Spleen (tissue), 11 donors: ENCODE measurements around the gene PLVAP. TPM values are rescaled to one million over a fixed set of nuclear protein-coding genes. Genes with fewer than 3 reads are reported as not detected.

Source experiments
- DNase-seq: peaks from one replicate; pipeline ENCODE4 v3.0.0-alpha.2; 2020
- H3K27ac ChIP-seq, 8 donors: fragments of 200-600 bp; sonication (generic) in 7 of 8; 1 replicate in 4 of 8; 2 replicates in 4 of 8; pipeline versions ENCODE4 v1.5.0 to v1.8.0; 2016 to 2021; ENCODE audit warnings: inconsistent platforms in 4 of 8, mild to moderate bottlenecking in 4 of 8, moderate library complexity in 1 of 8
- H3K27me3 ChIP-seq, 7 donors: fragments of 200-600 bp; sonication (generic) in 6 of 7; replicated peaks in 1 of 7; 1 replicate in 4 of 7; 2 replicates in 3 of 7; pipeline versions ENCODE4 v1.5.0 to v1.8.0; 2016 to 2021; ENCODE audit warnings: inconsistent platforms in 3 of 7, mild to moderate bottlenecking in 1 of 7
- H3K36me3 ChIP-seq, 6 donors: fragments of 200-600 bp; sonication (generic) in 5 of 6; 1 replicate in 4 of 6; 2 replicates in 2 of 6; pipeline versions ENCODE4 v1.5.0 to v1.8.0; 2016 to 2021; ENCODE audit warnings: inconsistent platforms in 2 of 6
- H3K4me1 ChIP-seq, 6 donors: fragments of 200-600 bp; sonication (generic) in 5 of 6; 1 replicate in 3 of 6; 2 replicates in 3 of 6; pipeline versions ENCODE4 v1.5.0 to v1.8.0; 2016 to 2021; ENCODE audit warnings: inconsistent platforms in 3 of 6
- H3K4me3 ChIP-seq, 8 donors: fragments of 200-600 bp; sonication (generic) in 7 of 8; 1 replicate in 4 of 8; 2 replicates in 4 of 8; pipeline versions ENCODE4 v1.5.0 to v1.8.0; 2016 to 2021; ENCODE audit warnings: inconsistent platforms in 4 of 8, mild to moderate bottlenecking in 4 of 8, moderate library complexity in 2 of 8
- H3K9me3 ChIP-seq, 8 donors: fragments of 200-600 bp; sonication (generic) in 7 of 8; 1 replicate in 4 of 8; 2 replicates in 4 of 8; pipeline versions ENCODE4 v1.5.0 to v1.8.0; 2016 to 2021; ENCODE audit warnings: inconsistent platforms in 4 of 8
- CTCF ChIP-seq, 11 experiments: fragments of 200-600 bp in 7 of 11; fragments of 450-650 bp in 4 of 11; sonication (generic) in 4 of 11; IDR thresholded peaks in 8 of 11; conservative IDR thresholded peaks in 3 of 11; 1 replicate in 7 of 11; 2 replicates in 4 of 11; pipeline versions ENCODE4 v1.4.0 to v1.8.0; 2016 to 2021; ENCODE audit warnings: antibody characterized with exemption in 11 of 11, inconsistent platforms in 4 of 11, mild to moderate bottlenecking in 1 of 11
- POLR2A ChIP-seq, 3 donors: fragments of 450-650 bp; IDR thresholded peaks; one replicate each; pipeline ENCODE4 v1.5.1; 2017; ENCODE audit warnings: antibody characterized with exemption in 3 of 3, mild to moderate bottlenecking in 1 of 3
- POLR2AphosphoS5 ChIP-seq, 3 donors: sonication (generic); formaldehyde crosslinking; IDR thresholded peaks; one replicate each; pipeline ENCODE4 v1.5.1; 2017; ENCODE audit warnings: antibody characterized with exemption in 3 of 3
- WGBS, 5 donors: extraction: QIAGEN DNeasy Blood & Tissue Kit in 3 of 5; methylation state at CpG; one replicate each; pipeline versions ENCODE4 v1.1.5 to v1.1.7; 2013 to 2018; 5-methylcytosine and 5-hydroxymethylcytosine counted together
- intact Hi-C: fragments of 100-400 bp; cut with DNase I; formaldehyde crosslinking; loops from one replicate; pipeline ENCODE4 v1.15.0; 2023; ENCODE audit warnings: low total_unique reads
- polyA plus RNA-seq, 3 donors: library from polyadenylated mRNA; stranded (reverse); fragments of 200-250 nt; gene quantifications; one replicate each; pipeline ENCODE4 v1.2.1, GENCODE V29; 2013
- total RNA-seq, 7 donors: library from RNA; depleted of rRNA in 3 of 7; stranded (reverse); fragments of >200 nt in 3 of 7; fragmentation: NEBNext Ultra II Directional in 4 of 7; extraction: Animal tissue kit (Norgen Biotek cat#: 25700) in 4 of 7; gene quantifications; one replicate each; pipeline versions ENCODE4 v1.1.0 to v1.2.1, GENCODE V29; 2016 to 2021
- donor health status: healthy with polysubstance abuse.
- donor health status: DM: no; HTN: no; CAD: no; lungs with moderate emphysema.
- donor health status: DM: no; HTN: no; CAD: no.
- donor health status: Bipolar disorder and iron deficiency.
- donor health status: healthy.
- donor health status: DM: no; HTN: no; CAD: no.
- donor health status: DM: yes; HTN: yes; CAD: no.

Gene PLVAP
- total and polyA plus RNA-seq, 10 donors: 26.6 to 555 (median 266) TPM

GRCh38 chr19:17333611-17334413 lies 43.3 kb downstream of the PLVAP start:
- Histone ChIP-seq H3K27me3 (peaks cover 0 to 31% (median 18%) of the 10 kb centered on the region in 7 donors), H3K4me3 (peak overlapping the region; percentile 51 to 83 (median 72)), H3K27ac (peak overlapping the region in 5 of 8 donors; percentile 63 to 81 (median 77)), H3K9me3 (no peaks in the 10 kb centered on the region), H3K36me3 (peaks cover 0 to 11% (median 0%) of the 10 kb centered on the region in 6 donors), H3K4me1 (peaks cover 28 to 74% (median 55%) of the 10 kb centered on the region in 6 donors)
- WGBS, 5 donors: 26 to 44% (median 38%) methylated on average over 17 to 52 of the region's 52 CpGs
- intact Hi-C loops: no loop called here
- DNase-seq: peak; percentile 85
- TF ChIP-seq CTCF (IDR thresholded peaks at IDR 0.05 in 8 of 11, conservative IDR thresholded peaks at IDR 0.05 in 3 of 11) (no peak), POLR2AphosphoS5 (IDR thresholded peaks at IDR 0.05) (peak in 2 of 3 donors; percentile 35 to 58)

GRCh38 chr19:17332677-17333581 lies 44.2 kb downstream of the PLVAP start:
- H3K36me3 ChIP-seq: peaks cover 0 to 8% (median 0%) of the 10 kb centered on the region in 6 donors
- intact Hi-C loops: no loop called here
- peaks cover 0 to 40% (median 21%) of the 10 kb centered on the region in 7 donors for H3K27me3 ChIP-seq
- TF ChIP-seq CTCF (IDR thresholded peaks at IDR 0.05 in 8 of 11, conservative IDR thresholded peaks at IDR 0.05 in 3 of 11) (no peak), POLR2AphosphoS5 (IDR thresholded peaks at IDR 0.05) (no peak), POLR2A (IDR thresholded peaks at IDR 0.05) (no peak)
- DNase-seq: peak; percentile 78
- WGBS, 5 donors: 93 to 97% (median 96%) methylated on average over 42 to 45 of the region's 45 CpGs
- H3K4me1 ChIP-seq: peaks cover 25 to 74% (median 56%) of the 10 kb centered on the region in 6 donors
- H3K9me3 ChIP-seq: no peaks in the 10 kb centered on the region
- peak overlapping the region in 1 of 8 donors; percentile 60 for H3K4me3 ChIP-seq
- H3K27ac ChIP-seq: no peak overlapping the region

- intact Hi-C loops: no loop called here
- 86 to 94% (median 92%) methylated on average over 8 of the region's 8 CpGs for WGBS, 5 donors
- DNase-seq: no peak
- H3K9me3 ChIP-seq: no peaks in the 10 kb centered on the region
- H3K4me1 ChIP-seq: peaks cover 23 to 74% (median 55%) of the 10 kb centered on the region in 6 donors
- no peak for TF ChIP-seq CTCF (IDR thresholded peaks at IDR 0.05 in 8 of 11, conservative IDR thresholded peaks at IDR 0.05 in 3 of 11)
- TF ChIP-seq POLR2AphosphoS5 (IDR thresholded peaks at IDR 0.05): no peak
- no peak for TF ChIP-seq POLR2A (IDR thresholded peaks at IDR 0.05)
- no peak overlapping the region for H3K4me3 ChIP-seq
- H3K27me3 ChIP-seq: peaks cover 0 to 40% (median 21%) of the 10 kb centered on the region in 7 donors
- peaks cover 0 to 8% (median 0%) of the 10 kb centered on the region in 6 donors for H3K36me3 ChIP-seq
- no peak overlapping the region for H3K27ac ChIP-seq
These were observed 44.8 kb downstream of the PLVAP start for GRCh38 chr19:17332360-17332676.
